HEK293 (cell line): Measurements from ENCODE around the gene HIF1A.
"Not testable (repeated sequence)": the region's sequence is repeated elsewhere in the genome, so short reads cannot be mapped to it uniquely, and the experiment has no call there.

Source experiments
- CTCF ChIA-PET: fragments of 350-600 bp; formaldehyde crosslinking; extraction: SDS; loops from one replicate; lab custom pipeline; 2021; ENCODE audit warnings: antibody characterized with exemption; lab: Yijun Ruan, JAX
- POLR2A ChIA-PET: fragments of 300-600 bp; formaldehyde crosslinking; extraction: SDS; loops from one replicate; lab custom pipeline; 2020; ENCODE audit warnings: antibody characterized with exemption, inconsistent platforms; lab: Yijun Ruan, JAX
- H3K27ac ChIP-seq: fragments of 200-500 bp; sonication (Bioruptor generic); 2 replicates; pipeline ENCODE4 v1.5.1; 2014; ENCODE audit warnings: low read depth, low read length, control low read depth, inconsistent platforms; ENCODE audit errors: extremely low read depth
- H3K36me3 ChIP-seq, 2 experiments: fragments of 200-500 bp in 1 of 2; sonication (Bioruptor generic) in 1 of 2; 1 replicate in 1 of 2; 2 replicates in 1 of 2; pipeline ENCODE4 v1.5.1; 2014 to 2017; ENCODE audit warnings: inconsistent platforms in 2 of 2, low read length in 2 of 2; ENCODE audit not compliant: control insufficient read depth in 2 of 2, insufficient read depth in 1 of 2
- H3K4me1 ChIP-seq: fragments of 200-500 bp; sonication (Bioruptor generic); 2 replicates; pipeline ENCODE4 v1.5.1; 2014; ENCODE audit warnings: mild to moderate bottlenecking, low read length, inconsistent platforms; ENCODE audit not compliant: control insufficient read depth, insufficient read depth
- H3K4me3 ChIP-seq: 2 replicates; pipeline ENCODE4 v1.5.1; 2011; ENCODE audit warnings: low read depth, mild to moderate bottlenecking, control low read depth, low read length, moderate library complexity
- H3K9me3 ChIP-seq: fragments of 200-500 bp; sonication (Bioruptor generic); 2 replicates; pipeline ENCODE4 v1.5.1; 2014; ENCODE audit warnings: low read depth, low read length, inconsistent platforms; ENCODE audit not compliant: control insufficient read depth, insufficient read depth
- FEZF1 ChIP-seq: fragments of 450-650 bp; formaldehyde crosslinking; IDR thresholded peaks from 2 replicates; pipeline ENCODE4 v1.5.1; 2016; ENCODE audit warnings: missing biosample characterization, missing genetic modification characterization
- HOXC10 ChIP-seq: sonication (generic); formaldehyde crosslinking; IDR thresholded peaks from 2 replicates; pipeline ENCODE4 v1.8.1; 2023; ENCODE audit warnings: mild to moderate bottlenecking, missing genetic modification reagents
- OSR2 ChIP-seq: fragments of 450-650 bp; formaldehyde crosslinking; IDR thresholded peaks from 2 replicates; pipeline ENCODE4 v1.5.1; 2016; ENCODE audit warnings: missing biosample characterization, missing genetic modification characterization
- OVOL3 ChIP-seq: fragments of 450-650 bp; formaldehyde crosslinking; IDR thresholded peaks from 2 replicates; pipeline ENCODE4 v1.5.1; 2016; ENCODE audit warnings: missing biosample characterization, missing genetic modification characterization
- SCRT2 ChIP-seq: fragments of 450-650 bp; formaldehyde crosslinking; IDR thresholded peaks from 2 replicates; pipeline ENCODE4 v1.5.1; 2016; ENCODE audit warnings: missing biosample characterization, missing genetic modification characterization
- SP7 ChIP-seq: fragments of 450-650 bp; formaldehyde crosslinking; IDR thresholded peaks from 2 replicates; pipeline ENCODE4 v1.5.1; 2016; ENCODE audit warnings: missing biosample characterization, missing genetic modification characterization
- ZBTB17 ChIP-seq: fragments of 450-650 bp; formaldehyde crosslinking; IDR thresholded peaks from 2 replicates; pipeline ENCODE4 v1.5.1; 2016; ENCODE audit warnings: missing biosample characterization, missing genetic modification characterization
- ZEB2 ChIP-seq: fragments of 450-650 bp; formaldehyde crosslinking; IDR thresholded peaks from 2 replicates; pipeline ENCODE4 v1.5.1; 2016; ENCODE audit warnings: missing biosample characterization, missing genetic modification characterization
- ZFP37 ChIP-seq: fragments of 450-650 bp; formaldehyde crosslinking; IDR thresholded peaks from 2 replicates; pipeline ENCODE4 v1.5.1; 2016; ENCODE audit warnings: missing biosample characterization, missing genetic modification characterization
- ZNF10 ChIP-seq: fragments of 450-650 bp; formaldehyde crosslinking; IDR thresholded peaks from 2 replicates; pipeline ENCODE4 v1.5.1; 2017; ENCODE audit warnings: missing biosample characterization, missing genetic modification characterization
- ZNF16 ChIP-seq: fragments of 450-650 bp; formaldehyde crosslinking; IDR thresholded peaks from 2 replicates; pipeline ENCODE4 v1.5.1; 2016; ENCODE audit warnings: low read depth, missing biosample characterization, missing genetic modification characterization
- ZNF184 ChIP-seq: fragments of 450-650 bp; IDR thresholded peaks from 2 replicates; pipeline ENCODE4 v1.5.1; 2018; ENCODE audit warnings: missing biosample characterization, mild to moderate bottlenecking, missing genetic modification characterization
- ZNF600 ChIP-seq: fragments of 450-650 bp; formaldehyde crosslinking; IDR thresholded peaks from 2 replicates; pipeline ENCODE4 v1.5.1; 2016; ENCODE audit warnings: missing biosample characterization, missing genetic modification characterization
- ZXDB ChIP-seq: fragments of 450-650 bp; formaldehyde crosslinking; IDR thresholded peaks from 2 replicates; pipeline ENCODE4 v1.5.1; 2016; ENCODE audit warnings: missing biosample characterization, missing genetic modification characterization
- TF ChIP-seq, protein P1 (sequence below): fragments of 450-650 bp; formaldehyde crosslinking; IDR thresholded peaks from 2 replicates; pipeline ENCODE4 v1.5.1; 2017; ENCODE audit warnings: missing biosample characterization, missing genetic modification characterization
- TF ChIP-seq, protein P2 (sequence below): fragments of 450-650 bp; formaldehyde crosslinking; IDR thresholded peaks from 2 replicates; pipeline ENCODE4 v1.5.1; 2017; ENCODE audit warnings: missing biosample characterization, missing genetic modification characterization

The HIF1A gene

DNA sequence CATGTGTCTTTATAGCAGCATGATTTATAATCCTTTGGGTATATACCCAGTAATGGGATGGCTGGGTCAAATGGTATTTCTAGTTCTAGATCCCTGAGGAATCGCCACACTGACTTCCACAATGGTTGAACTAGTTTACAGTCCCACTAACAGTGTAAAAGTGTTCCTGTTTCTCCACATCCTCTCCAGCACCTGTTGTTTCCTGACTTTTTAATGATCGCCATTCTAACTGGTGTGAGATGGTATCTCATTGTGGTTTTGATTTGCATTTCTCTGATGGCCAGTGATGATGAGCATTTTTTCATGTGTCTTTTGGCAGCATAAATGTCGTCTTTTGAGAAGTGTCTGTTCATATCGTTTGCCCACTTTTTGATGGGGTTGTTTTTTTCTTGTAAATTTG is 12.5 kb downstream of the HIF1A start:
- H3K4me1 ChIP-seq = peaks cover 31% of the 10 kb centered on the region
- POLR2A ChIA-PET = not testable (repeated sequence)
- TF ChIP-seq SCRT2 (tag by site-specific recombination) = 0 out of 2 replicates have a peak, but pooled peaks have one; percentile 18
- TF ChIP-seq ZNF184 (tag by site-specific recombination) = peak; percentile 90
- TF ChIP-seq, all 188 proteins: peak for 2; not testable (repeated sequence) for 186

GRCh38 chr14:61708693-61709092 is 13.4 kb downstream of the HIF1A start:
- H3K4me3 ChIP-seq, POLR2A ChIA-PET, CTCF ChIA-PET, H3K27ac ChIP-seq, H3K36me3 ChIP-seq, H3K9me3 ChIP-seq: not testable (repeated sequence)
- H3K4me1 ChIP-seq = peaks cover 23% of the 10 kb centered on the region
- TF ChIP-seq ZXDB (tag by site-specific recombination) (peak; percentile 25; the same call in 1 of the 2 replicates), ZFP37 (tag by site-specific recombination) (peak; percentile 97)

More for the DNA sequence above, 12.5 kb downstream of the HIF1A start:
- H3K4me3 ChIP-seq, H3K36me3 ChIP-seq, CTCF ChIA-PET, H3K9me3 ChIP-seq, H3K27ac ChIP-seq: not testable (repeated sequence)

DNA sequence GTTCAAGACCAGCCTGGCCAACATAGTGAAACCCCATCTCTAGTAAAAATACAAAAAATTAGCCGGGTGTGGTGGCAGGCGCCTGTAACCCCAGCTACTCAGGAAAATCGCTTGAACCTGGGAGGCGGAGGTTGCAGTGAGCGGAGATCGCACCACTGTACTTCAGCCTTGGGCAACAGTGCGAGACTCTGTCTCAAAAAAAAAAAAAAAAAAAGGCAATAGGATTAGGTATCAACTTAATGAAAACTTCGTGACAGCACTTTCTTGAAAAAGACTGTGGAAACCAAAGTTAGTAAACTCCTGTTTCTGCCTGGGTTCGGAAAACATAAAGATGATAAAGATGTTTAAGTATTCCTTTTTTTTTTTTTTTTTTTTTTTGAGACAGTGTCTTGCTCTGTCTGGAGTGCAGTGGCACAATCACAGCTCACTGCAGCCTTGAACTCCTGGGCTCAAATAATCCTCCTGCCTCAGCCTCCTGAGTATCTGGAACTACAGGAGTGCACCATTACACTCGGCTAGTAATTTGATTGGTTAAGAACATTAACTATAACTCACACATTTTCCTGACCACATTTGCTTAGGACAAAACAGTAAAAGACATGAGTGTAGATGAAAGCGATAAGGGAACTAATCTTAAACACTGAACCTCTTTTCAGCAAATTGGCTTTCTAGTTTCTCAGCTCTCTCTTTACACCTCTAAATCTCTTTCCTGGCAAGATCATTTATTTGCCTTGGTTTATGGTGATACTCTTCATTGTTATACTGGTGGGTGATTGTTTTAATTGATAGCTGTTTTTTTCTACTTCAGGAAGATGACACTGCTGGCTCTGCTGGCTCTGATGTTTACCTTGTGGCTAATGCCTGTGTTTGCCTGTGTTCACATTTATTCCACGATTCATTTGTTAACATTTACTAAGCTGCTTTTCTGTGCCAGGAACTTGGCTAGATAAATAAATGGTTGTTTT is 15.8 kb downstream of the HIF1A start:
- no peaks in the 10 kb centered on the region for H3K36me3 ChIP-seq
- H3K4me3 ChIP-seq = no peak overlapping the region
- H3K4me1 ChIP-seq = peaks cover 16% of the 10 kb centered on the region
- H3K9me3 ChIP-seq = no peaks in the 10 kb centered on the region
- no peak overlapping the region for H3K27ac ChIP-seq
- ChIA-PET CTCF (interaction anchor here (0.7 to 1.2 kb wide), 2 partner anchors 126 to 161 kb away, joined by 3 read pairs; no protein-coding TSS in a partner anchor), POLR2A (interaction anchor here (1.0 kb wide), 1 partner anchor 16 kb away, joined by 10 read pairs; the partner anchor contains the start of gene HIF1A)
- TF ChIP-seq OVOL3 (tag by site-specific recombination) = 0 out of 2 replicates have a peak, but pooled peaks have one; percentile 14
- 0 out of 2 replicates have a peak, but pooled peaks have one; percentile 17 for TF ChIP-seq SP7 (tag by site-specific recombination)
- TF ChIP-seq ZNF10 (tag by site-specific recombination) = no peak
- peak; percentile 43; the same call in 1 of the 2 replicates for TF ChIP-seq ZEB2 (tag by site-specific recombination)
- 0 out of 2 replicates have a peak, but pooled peaks have one; percentile 46 for TF ChIP-seq ZBTB17 (tag by site-specific recombination)
- peak; percentile 68; the same call in 1 of the 2 replicates for TF ChIP-seq OSR2
- no peak for TF ChIP-seq HOXC10 (CRISPR knock-in tag)
- TF ChIP-seq, protein P1, sequence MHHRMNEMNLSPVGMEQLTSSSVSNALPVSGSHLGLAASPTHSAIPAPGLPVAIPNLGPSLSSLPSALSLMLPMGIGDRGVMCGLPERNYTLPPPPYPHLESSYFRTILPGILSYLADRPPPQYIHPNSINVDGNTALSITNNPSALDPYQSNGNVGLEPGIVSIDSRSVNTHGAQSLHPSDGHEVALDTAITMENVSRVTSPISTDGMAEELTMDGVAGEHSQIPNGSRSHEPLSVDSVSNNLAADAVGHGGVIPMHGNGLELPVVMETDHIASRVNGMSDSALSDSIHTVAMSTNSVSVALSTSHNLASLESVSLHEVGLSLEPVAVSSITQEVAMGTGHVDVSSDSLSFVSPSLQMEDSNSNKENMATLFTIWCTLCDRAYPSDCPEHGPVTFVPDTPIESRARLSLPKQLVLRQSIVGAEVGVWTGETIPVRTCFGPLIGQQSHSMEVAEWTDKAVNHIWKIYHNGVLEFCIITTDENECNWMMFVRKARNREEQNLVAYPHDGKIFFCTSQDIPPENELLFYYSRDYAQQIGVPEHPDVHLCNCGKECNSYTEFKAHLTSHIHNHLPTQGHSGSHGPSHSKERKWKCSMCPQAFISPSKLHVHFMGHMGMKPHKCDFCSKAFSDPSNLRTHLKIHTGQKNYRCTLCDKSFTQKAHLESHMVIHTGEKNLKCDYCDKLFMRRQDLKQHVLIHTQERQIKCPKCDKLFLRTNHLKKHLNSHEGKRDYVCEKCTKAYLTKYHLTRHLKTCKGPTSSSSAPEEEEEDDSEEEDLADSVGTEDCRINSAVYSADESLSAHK (tag by site-specific recombination) = 0 out of 2 replicates have a peak, but pooled peaks have one; percentile 13
- TF ChIP-seq ZNF600 (tag by site-specific recombination) = 0 out of 2 replicates have a peak, but pooled peaks have one; percentile 26
- TF ChIP-seq, protein P2, sequence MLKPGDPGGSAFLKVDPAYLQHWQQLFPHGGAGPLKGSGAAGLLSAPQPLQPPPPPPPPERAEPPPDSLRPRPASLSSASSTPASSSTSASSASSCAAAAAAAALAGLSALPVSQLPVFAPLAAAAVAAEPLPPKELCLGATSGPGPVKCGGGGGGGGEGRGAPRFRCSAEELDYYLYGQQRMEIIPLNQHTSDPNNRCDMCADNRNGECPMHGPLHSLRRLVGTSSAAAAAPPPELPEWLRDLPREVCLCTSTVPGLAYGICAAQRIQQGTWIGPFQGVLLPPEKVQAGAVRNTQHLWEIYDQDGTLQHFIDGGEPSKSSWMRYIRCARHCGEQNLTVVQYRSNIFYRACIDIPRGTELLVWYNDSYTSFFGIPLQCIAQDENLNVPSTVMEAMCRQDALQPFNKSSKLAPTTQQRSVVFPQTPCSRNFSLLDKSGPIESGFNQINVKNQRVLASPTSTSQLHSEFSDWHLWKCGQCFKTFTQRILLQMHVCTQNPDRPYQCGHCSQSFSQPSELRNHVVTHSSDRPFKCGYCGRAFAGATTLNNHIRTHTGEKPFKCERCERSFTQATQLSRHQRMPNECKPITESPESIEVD = peak; percentile 89
- no peak for TF ChIP-seq ZNF16 (tag by site-specific recombination)
- TF ChIP-seq FEZF1 = peak; percentile 53; the same call in 1 of the 2 replicates
